GM20431 (cell line): ENCODE measurements around the gene CCDC57.

ENCODE experiments used
- in situ Hi-C: fragments of 300-500 bp; cut with MseI, MboI; formaldehyde crosslinking; loops from one replicate; pipeline ENCODE4 v1.15.0; 2020; ENCODE audit warnings: low sequenced_read_pairs; ENCODE audit not compliant: unreplicated experiment

Gene CCDC57

DNA sequence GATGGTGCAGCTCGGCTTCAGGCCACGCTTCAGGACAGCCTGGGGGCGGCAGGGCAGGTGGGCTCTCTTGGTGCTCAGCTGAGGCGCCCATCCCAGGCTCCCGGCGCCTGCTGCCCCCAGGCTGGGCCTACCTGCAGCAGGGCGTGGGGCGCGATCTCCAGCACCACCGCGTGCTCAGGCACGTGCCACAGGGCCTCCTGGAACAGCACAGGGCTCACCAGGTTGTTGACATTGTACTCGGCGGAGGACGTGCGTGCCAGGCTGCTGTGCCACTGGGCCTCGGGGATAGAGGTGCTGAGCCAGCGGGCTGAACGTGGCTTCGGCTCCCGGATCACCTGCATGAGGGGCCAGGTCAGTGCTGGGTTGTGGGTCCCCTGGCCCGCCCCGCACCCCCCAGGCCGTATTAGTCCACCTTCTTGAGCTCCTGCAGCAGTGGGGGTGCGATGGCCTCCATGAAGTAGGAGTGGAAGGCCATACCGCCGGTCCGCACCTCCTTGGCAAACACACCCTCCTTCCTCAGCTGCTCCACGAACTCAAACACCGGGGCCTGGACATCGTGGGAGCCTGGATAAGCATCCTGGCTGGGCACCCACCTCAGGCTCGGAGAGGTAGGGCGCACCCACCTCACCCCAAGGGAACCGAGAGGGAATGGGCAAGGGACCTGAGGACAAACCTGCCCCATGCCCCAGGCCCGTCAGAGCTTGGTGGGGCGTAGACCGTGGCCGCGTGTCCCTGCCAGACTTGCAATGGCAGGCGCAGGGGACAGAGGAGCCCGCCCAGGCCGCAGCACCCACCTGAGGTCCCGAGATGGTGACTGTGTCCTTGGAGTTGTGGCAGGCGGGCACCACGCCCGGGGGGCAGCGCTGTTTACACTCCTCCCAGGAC, 123.6 kb downstream of the CCDC57 start:
- in situ Hi-C loops = no loop called here

DNA sequence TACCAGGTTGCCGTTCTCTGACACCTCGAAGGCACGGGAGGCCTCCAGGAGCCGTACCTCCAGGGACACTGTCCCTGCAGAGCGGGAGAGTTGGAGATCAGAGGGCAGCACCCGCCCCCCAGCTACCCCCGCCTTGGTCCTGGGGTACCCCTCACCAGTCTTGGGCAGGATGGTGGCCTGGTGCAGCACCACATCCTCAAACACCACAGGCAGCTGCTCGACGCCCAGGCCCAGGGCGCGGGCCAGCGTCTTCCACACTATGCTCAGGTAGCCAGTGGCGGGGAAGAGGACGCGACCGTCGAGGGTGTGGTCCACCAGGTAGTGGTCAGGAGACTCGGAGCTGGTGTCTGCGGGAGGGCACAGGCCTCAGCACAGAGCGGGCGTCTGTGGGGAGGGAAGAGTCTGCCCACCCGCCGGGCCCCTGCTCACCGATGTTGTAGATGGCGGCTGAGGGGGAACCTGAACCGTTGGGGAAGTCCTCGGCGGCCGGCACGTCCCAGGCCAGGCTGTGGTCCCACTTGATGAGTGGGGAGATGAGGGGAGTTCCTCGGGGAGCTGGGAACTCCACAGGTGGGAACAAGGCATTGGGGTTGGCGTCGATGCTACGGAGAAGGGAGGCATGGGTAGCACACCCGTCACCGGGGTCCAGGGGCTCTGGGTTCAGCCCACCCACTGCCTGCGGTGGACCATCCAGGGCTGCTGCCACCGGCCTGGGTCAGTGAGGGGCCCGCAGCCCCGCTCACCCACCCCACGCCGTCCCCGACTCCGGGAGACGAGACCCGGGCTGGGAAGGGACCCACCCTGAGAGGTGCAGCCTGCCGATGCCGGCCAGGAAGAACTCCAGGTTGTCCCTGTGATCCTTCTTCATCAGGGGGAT, 124.4 kb downstream of the CCDC57 start:
- in situ Hi-C loops = no loop called here

DNA sequence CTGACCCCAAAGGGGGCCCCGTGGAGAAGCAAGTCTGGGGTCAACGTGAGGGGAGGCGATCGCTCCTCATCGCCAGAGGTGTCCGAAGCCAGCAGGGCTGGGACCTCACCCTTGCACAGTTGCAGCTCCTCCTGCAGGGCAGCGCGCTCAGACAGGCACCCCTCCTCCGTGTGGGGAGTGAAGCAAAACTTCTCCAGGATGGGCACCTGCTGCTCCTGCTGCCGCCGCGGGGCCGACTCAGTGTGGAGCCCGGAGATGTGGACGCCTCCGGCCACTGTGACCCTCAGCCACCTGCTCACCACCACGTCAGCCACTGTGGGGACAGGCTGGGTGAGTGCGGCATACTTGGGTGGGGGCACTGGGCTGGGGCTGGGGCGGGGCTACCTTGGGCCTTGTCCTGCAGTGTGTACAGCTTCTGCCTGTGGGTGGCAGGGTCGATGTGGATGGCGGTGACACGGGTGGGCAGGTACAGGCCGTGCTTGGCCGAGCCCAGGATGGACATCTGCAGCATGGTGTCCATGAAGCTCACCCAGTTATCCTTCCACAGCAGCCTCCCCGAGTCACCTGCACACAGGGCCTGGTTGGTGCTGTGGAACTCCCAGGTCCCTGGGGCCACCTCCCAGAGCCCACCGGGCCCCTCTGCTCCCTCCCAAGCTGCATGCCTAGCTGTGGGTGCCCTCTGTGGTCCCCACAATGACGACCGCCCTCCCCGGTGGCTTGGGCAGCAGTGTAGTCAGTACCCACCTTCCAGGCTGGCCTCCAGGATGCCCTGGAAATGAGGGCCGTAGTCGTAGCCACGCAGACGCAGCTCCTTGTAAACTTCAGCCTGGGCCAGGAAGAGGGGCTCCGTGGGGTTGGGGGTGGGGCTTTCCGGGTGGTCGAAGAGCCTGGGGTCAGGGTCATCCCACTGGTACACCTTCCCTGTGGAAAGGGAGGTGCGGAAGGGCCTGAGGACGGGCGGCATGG, 125.4 kb downstream of the CCDC57 start:
- in situ Hi-C loops = no loop called here

DNA sequence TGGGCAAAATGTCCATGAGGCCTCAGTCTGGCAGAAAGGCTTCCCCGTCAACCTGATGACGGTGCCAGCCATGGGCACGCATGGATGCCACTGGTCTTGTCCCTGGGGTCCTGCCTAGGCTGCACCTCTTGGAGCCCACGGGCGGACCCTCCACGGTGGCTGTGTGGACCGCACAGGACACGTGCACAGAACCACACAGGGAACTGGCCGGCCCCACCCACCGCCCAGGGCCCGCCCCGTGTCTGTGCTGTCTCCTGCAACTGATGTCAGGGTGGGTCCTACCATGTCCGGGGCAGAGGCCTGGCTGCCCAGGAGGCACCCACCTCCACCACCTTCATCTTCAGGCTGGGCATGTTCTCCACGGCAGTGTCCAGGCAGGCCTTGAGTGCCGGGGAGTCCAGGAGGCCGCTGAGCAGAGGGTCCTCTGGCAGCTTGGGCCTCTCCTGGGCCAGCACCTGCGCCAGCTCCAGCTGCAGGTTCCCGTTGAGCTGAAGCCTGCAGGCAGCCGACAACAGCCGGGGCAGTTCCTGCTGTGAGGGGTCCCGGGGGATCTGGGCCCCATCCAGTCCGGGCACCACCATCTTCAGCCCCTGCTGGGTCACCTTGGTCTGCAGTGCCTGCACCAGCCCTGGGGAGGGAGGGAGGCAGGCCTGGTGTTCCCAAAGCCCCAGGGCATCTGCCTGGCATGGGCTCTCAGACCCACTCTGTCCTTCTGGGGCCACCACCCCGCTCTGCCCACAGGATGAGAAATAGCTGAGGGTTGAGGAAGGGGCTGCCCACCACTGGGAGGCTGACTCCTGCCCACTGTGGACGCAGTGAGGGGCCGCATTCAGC, 126.5 kb downstream of the CCDC57 start:
- in situ Hi-C loops = no loop called here

DNA sequence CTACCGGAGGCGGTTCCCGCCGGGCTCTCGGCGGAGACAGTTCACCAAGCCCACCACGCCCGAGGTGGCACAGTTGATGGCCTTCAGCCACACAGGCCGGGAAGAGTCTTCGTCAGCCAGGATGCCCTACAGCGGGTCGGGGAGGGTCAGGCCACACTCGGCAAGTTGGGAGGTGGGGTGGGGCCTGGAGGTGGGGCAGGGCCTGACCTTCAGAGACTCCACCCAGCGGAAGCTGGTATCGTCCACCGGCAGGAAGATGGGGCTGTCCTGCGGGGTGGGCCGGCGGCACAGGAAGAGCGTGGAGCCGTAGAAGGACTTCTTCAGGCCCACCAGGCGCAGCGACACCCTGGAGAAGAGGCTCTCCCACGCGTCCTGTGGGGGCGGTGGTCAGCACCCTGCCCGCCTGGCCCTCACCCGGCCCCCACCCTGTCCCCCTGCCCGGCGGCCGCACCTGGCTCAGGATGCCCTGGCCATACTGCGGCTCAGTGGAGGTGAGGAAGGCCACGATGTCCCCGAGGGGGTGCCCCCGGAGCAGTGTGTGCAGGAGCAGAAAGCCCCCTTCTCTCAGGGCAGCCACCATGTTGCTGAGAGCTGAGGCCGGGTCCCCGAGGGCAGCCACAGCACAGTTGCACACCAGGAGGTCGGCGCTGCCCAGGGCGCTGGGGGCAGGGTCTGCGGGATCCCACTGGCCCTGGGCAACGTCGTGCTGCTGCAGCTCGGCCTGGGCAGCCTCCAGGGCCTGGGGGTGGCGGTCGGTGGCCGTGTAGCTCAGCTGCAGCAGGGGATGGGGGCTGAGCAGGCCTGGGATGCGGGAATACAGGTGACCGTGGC, 127.4 kb downstream of the CCDC57 start:
- in situ Hi-C loops = no loop called here

DNA sequence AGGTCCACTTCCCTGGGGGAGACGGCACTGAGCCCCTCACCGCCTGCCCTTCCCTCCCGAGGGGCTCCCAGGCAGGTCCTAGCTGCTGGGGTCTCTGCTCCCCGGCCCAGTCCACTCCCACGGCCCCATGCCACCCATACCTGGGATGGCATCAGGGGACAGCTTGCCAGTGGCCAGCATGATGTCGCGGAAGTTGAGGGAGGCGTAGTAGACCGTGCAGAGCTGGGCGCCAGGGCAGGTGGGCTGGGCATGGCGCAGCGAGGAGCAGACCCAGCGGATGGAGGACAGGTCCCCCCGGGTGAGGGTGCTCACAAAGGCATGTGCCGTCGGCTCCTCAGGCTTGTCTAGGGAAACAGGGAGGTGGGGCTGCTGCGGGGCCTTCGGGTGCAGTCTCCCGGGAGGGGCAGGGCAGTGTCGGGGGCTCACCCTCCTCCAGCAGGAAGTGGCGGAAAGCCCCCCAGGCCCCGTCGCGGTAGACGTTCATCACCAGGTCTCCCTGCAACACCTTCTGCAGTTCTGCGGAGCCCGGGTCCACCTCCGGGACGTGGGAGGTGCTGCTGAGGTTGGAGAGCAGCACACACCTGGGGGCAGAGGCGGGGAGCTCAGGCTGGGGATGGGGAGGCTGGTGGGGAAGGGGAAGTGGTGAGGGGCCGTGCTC, 128.1 kb downstream of the CCDC57 start:
- in situ Hi-C loops = no loop called here

DNA sequence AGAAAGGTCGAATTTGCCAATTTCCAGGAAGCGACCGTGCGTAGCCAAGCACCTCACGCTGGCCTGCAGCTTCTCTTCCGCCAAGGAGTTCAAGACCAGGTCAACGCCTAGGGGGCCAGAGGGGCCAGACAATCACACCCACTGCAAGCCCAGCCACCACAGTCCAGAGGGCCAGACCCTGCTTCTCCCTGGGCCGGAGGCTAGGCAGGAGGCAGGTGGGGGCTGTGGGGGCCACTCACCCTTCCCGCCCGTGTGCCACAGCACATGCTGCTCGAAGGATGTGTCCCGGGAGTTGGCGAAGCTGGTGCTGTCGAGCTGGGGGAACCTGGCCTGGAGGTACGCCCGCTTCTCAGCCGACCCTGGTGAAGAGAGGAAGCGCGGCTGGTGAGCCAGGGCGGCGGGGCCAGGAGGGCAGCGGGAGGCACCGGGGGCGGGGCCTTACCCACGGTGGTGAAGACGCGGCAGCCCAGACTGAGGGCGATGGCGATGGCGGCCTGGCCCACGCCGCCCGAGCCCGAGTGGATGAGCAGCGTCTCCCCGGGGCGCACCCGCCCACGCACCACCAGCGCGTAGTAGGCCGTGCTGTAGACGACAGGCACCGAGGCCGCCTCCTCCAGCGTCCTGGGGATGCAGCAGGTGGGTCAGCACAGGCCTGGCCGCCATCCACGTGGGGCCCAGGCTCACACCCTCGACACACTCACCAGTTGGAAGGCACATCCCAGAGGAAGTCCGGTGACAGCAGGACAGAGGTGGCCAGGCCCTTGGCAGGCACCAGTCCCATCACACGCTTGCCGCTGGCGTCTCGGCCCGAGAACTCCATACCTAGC, 128.9 kb downstream of the CCDC57 start:
- in situ Hi-C loops = no loop called here

DNA sequence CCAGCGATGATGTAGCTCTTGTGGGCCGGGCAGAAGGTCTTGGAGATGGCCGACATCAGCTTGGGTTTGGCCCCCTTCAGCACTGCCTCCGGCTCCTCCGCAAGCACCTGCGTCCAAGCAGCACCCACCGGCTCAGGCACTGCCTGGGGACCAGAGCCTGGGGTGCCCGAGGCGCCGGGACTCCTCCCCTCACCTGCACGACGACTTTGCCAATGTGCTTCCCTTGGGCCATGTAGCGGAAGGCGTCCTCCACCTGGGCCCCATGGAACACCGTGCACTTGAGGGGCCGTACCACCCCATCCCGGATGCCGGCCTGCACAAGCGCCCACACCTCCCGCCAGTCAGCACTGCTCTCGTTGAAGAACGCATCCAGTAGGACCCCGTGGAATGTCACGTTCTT, 129.6 kb downstream of the CCDC57 start:
- in situ Hi-C loops = no loop called here

DNA sequence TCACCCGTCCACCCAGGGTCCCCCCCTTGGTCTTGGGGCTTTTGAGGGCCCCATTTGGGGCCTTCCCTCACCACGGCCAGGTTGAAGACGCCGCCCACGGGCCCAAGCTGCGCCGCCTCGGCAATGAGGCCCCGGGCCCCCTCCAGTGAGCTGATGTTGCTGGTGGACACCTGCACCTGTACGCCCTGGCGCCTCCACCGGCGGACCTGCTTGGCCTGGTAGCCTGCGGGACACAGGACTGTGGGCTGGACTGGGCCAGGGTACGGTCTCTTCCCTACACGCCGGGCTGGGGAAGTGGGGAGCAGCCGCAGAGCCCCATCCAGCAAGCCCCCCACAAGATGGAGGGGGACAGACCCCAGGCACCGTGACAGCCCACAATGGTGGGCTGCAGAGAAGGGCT, 130.2 kb downstream of the CCDC57 start:
- in situ Hi-C loops = no loop called here

DNA sequence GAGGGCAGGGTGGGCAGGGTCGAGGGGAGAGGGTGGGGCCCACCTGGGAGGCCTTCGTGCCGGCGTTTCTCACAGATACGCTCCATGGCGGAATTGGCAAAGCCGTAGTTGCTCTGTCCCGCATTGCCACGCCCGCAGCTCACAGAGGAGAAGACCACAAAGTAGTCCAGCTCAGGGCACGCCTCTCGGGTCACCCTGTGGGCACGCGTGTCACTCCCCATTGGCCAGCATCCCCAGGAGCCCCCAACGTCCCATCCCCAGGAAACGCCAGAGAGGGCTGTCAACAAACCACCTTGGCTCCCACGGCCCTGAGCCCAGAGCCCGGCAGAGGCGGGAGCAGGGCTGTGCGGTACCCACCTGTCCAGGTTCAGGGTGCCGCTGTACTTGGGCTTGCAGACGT, 130.7 kb downstream of the CCDC57 start:
- in situ Hi-C loops = no loop called here

DNA sequence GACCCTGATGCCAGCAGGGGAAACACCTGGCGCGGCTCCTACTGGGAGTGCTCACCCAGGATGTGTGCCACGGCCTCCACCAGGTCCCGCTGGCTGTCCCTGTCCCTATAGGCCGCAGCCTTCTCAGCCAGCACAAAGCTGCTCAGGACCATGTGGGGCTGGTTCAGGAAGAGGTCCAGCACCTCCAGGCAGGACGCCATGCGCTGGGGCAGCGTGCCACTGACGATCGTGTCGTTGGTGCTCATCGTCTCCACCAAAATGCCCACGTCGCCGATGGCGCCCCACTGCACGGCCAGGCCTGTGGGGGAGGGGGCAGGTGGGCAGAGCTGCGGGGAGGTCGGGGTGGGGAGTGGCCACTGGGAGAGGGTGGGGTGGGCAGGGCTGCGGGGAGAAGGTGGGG, 131.1 kb downstream of the CCDC57 start:
- in situ Hi-C loops = no loop called here

DNA sequence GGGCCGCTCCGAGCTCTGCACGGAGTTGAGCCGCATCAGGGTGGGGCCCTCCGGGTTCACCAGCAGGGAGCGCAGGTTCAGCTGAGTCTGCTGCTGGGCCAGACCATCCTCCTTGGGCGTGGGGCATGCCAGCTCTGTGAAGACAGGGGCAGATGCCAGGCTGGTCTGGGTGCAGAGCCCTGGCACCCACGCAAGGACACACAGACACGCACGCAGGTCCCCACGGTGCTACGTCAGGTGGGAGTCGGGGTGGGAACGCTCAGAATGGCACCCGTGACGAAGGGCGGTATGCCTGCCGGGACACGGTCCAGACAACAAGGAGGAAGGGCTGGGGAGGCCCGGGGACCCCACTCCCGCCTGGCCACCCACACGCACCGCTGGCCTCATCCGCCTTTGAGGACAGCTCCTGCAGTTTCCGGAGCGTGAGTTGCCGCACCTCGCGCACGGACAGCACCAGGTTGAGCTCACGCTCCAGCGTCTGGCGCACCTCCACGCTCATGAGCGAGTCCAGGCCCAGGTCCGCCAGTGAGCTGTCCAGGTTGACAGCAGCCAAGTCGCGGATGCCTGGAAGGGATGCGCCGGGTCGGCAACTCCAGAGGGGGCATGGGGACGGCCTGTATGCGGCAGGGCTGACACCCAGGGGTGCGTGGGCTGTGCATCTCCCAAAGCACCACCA, 131.7 kb downstream of the CCDC57 start:
- in situ Hi-C loops = no loop called here

DNA sequence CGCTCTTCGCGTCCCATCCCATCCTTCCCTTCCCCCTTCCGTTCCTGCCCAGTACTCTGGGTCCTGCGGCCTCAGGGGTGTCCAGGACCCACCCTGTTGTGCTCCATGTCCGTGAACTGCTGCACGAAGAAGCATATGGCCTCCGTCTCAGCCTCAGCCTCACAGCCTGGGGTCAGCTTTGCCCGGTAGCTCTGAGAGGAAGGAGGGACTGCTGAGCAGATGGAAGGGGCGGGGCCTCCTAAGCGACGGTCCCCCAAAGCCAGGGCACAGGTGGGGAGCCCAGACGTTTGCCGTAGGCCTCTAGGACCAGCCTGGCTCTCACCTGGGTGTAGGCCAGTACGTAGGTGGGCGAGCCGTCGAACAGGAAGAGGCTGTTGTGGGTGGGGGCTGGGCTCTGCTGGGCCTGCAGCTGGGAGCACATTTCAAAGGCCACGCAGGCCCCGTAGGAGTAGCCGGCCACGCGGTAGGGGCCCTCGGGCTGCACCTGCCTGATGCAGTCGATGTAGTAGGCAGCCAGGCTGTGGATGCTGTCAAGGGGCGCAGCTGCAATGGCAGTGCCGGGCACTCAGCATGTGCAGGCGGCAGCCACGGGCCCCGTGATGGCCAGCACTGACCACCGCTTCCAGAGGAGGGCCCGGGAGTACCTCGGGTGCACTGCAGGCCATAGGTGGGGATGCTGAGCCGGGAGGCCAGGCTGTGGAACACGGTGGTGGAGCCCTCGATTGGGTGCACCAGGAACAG, 132.4 kb downstream of the CCDC57 start:
- in situ Hi-C loops = no loop called here

DNA sequence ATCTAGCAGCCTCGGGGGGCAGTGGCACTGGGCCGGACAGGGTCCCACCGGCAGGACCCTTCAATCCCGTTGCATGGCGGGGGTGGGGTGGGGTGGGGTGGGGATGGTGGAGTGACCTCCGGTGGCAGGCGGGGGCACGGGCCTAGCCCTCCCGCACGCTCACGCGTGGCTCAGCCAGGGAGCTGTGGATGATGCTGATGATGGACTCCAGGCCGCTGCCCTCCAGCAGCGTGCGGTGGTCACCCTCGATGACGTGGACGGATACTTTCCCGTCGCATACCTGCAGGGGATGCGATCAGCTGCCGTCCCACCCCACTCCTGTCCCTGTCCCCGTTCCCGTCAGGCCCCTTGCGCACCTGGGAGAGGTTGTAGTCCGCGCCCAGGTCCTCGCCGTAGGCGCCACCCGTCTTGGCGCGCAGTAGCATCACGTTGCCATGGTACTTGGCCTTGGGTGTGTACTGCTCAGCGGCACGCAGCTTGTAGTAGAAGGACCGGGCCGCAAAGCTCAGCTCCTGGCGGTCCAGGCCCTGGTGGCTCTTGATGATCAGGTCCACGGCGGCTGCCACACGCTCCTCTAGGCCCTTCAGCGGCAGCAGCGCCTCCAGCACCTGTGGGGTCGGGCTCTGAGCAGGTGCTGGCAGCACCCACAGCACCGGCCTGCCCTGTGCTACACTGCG, 133.5 kb downstream of the CCDC57 start:
- in situ Hi-C loops = no loop called here

DNA sequence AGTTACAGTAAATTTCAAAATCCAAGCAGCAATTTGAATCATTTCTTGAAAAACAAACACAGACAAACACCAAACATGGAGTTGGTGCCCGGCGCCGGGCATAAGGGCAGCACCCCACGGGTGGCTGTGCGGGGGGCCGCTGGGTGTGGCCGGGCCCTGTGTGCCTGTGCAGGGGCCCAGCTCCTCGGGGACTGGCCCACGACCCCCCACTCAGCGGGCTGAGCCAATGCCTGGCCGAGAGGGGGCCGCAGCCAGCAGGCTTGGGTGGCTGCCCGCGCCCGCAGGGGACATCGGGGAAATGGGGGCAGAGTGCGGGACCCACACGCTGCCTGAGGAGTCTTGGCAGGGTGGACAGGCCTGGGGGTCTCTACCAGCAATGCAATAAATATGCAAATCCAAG, 134.2 kb downstream of the CCDC57 start:
- in situ Hi-C loops = no loop called here
